Mucosa of stomach (tissue), 1 donor: Measurements from ENCODE around the gene WDR37.
"Not testable (repeated sequence)": the region's sequence is repeated elsewhere in the genome, so short reads cannot be mapped to it uniquely, and the experiment has no call there.

Experiments used
- H3K27me3 ChIP-seq: one replicate; pipeline ENCODE4 v1.7.0; 2013; ENCODE audit warnings: mild to moderate bottlenecking, low read length; ENCODE audit not compliant: control insufficient read depth, insufficient read depth
- H3K36me3 ChIP-seq: one replicate; pipeline ENCODE4 v1.7.0; 2013; ENCODE audit warnings: low read length; ENCODE audit not compliant: control insufficient read depth, insufficient read depth
- H3K4me1 ChIP-seq: one replicate; pipeline ENCODE4 v1.7.0; 2013; ENCODE audit warnings: mild to moderate bottlenecking, low read length; ENCODE audit not compliant: control insufficient read depth, insufficient read depth
- H3K4me3 ChIP-seq: one replicate; pipeline ENCODE4 v1.7.0; 2013; ENCODE audit warnings: low read length
- H3K9ac ChIP-seq: one replicate; pipeline ENCODE4 v1.7.0; 2013; ENCODE audit warnings: mild to moderate bottlenecking, low read length, moderate library complexity
- H3K9me3 ChIP-seq: one replicate; pipeline ENCODE4 v1.7.0; 2013; ENCODE audit warnings: mild to moderate bottlenecking, low read length, moderate library complexity; ENCODE audit not compliant: control insufficient read depth
- donor health status: Pancreatic carcinoma.

Gene WDR37

GRCh38 chr10:1114719-1115606, 58.8 kb downstream of the WDR37 start:
- no peaks in the 10 kb centered on the region for H3K9me3 ChIP-seq
- H3K9ac ChIP-seq = no peak overlapping the region
- no peaks in the 10 kb centered on the region for H3K4me1 ChIP-seq
- peaks cover 7% of the 10 kb centered on the region for H3K36me3 ChIP-seq
- no peaks in the 10 kb centered on the region for H3K27me3 ChIP-seq
- no peak overlapping the region for H3K4me3 ChIP-seq

GRCh38 chr10:1115607-1115955, 59.4 kb downstream of the WDR37 start:
- Histone ChIP-seq H3K27me3 (no peaks in the 10 kb centered on the region), H3K9ac (no peak overlapping the region), H3K4me1 (no peaks in the 10 kb centered on the region), H3K4me3 (no peak overlapping the region), H3K9me3 (no peaks in the 10 kb centered on the region), H3K36me3 (peaks cover 7% of the 10 kb centered on the region)

GRCh38 chr10:1116051-1116450, 59.9 kb downstream of the WDR37 start:
- Histone ChIP-seq H3K9ac (no peak overlapping the region), H3K27me3 (no peaks in the 10 kb centered on the region), H3K4me3 (no peak overlapping the region), H3K4me1 (no peaks in the 10 kb centered on the region), H3K9me3 (no peaks in the 10 kb centered on the region), H3K36me3 (peaks cover 7% of the 10 kb centered on the region)

- no peaks in the 10 kb centered on the region for H3K4me1 ChIP-seq
- H3K4me3 ChIP-seq = no peak overlapping the region
- H3K27me3 ChIP-seq = no peaks in the 10 kb centered on the region
- H3K36me3 ChIP-seq = peaks cover 7% of the 10 kb centered on the region
- H3K9ac ChIP-seq = no peak overlapping the region
- no peaks in the 10 kb centered on the region for H3K9me3 ChIP-seq
Measured at GRCh38 chr10:1116696-1117280, 60.6 kb downstream of the WDR37 start.

GRCh38 chr10:1117651-1118050, 61.5 kb downstream of the WDR37 start:
- H3K9me3 ChIP-seq = no peaks in the 10 kb centered on the region
- H3K27me3 ChIP-seq = no peaks in the 10 kb centered on the region
- H3K4me3 ChIP-seq = no peak overlapping the region
- peaks cover 7% of the 10 kb centered on the region for H3K36me3 ChIP-seq
- no peak overlapping the region for H3K9ac ChIP-seq
- no peaks in the 10 kb centered on the region for H3K4me1 ChIP-seq

GRCh38 chr10:1118318-1118717, 62.1 kb downstream of the WDR37 start:
- not testable (repeated sequence) for H3K4me1 ChIP-seq, H3K4me3 ChIP-seq, H3K9ac ChIP-seq, H3K9me3 ChIP-seq, H3K36me3 ChIP-seq, H3K27me3 ChIP-seq

GRCh38 chr10:1119027-1119426, 62.8 kb downstream of the WDR37 start:
- peaks cover 7% of the 10 kb centered on the region for H3K36me3 ChIP-seq
- H3K9ac ChIP-seq = no peak overlapping the region
- no peak overlapping the region for H3K4me3 ChIP-seq
- H3K4me1 ChIP-seq = no peaks in the 10 kb centered on the region
- no peaks in the 10 kb centered on the region for H3K27me3 ChIP-seq
- H3K9me3 ChIP-seq = no peaks in the 10 kb centered on the region

GRCh38 chr10:1119501-1119900, 63.3 kb downstream of the WDR37 start:
- Histone ChIP-seq H3K36me3 (peaks cover 5% of the 10 kb centered on the region), H3K9ac (no peak overlapping the region), H3K4me1 (no peaks in the 10 kb centered on the region), H3K27me3 (no peaks in the 10 kb centered on the region), H3K9me3 (no peaks in the 10 kb centered on the region), H3K4me3 (no peak overlapping the region)

GRCh38 chr10:1120306-1120705, 64.1 kb downstream of the WDR37 start:
- H3K4me1 ChIP-seq = no peaks in the 10 kb centered on the region
- H3K4me3 ChIP-seq = no peak overlapping the region

GRCh38 chr10:1120801-1121211, 64.6 kb downstream of the WDR37 start:
- no peak overlapping the region for H3K9ac ChIP-seq
- peaks cover 4% of the 10 kb centered on the region for H3K36me3 ChIP-seq
- no peaks in the 10 kb centered on the region for H3K27me3 ChIP-seq
- H3K4me1 ChIP-seq = no peaks in the 10 kb centered on the region
- H3K4me3 ChIP-seq = no peak overlapping the region
- no peaks in the 10 kb centered on the region for H3K9me3 ChIP-seq

More at GRCh38 chr10:1120306-1120705, 64.1 kb downstream of the WDR37 start:
- peaks cover 4% of the 10 kb centered on the region for H3K36me3 ChIP-seq
- H3K9me3 ChIP-seq = no peaks in the 10 kb centered on the region
- H3K27me3 ChIP-seq = no peaks in the 10 kb centered on the region
- no peak overlapping the region for H3K9ac ChIP-seq

- Histone ChIP-seq H3K4me3 (no peak overlapping the region), H3K9me3 (no peaks in the 10 kb centered on the region), H3K9ac (no peak overlapping the region), H3K27me3 (no peaks in the 10 kb centered on the region), H3K36me3 (peaks cover 4% of the 10 kb centered on the region), H3K4me1 (no peaks in the 10 kb centered on the region)
Measured at GRCh38 chr10:1121271-1121970, 65.2 kb downstream of the WDR37 start.

- Histone ChIP-seq H3K27me3 (no peaks in the 10 kb centered on the region), H3K9ac (no peak overlapping the region), H3K4me1 (no peaks in the 10 kb centered on the region), H3K36me3 (peaks cover 4% of the 10 kb centered on the region), H3K4me3 (no peak overlapping the region), H3K9me3 (no peaks in the 10 kb centered on the region)
Measured at GRCh38 chr10:1122349-1122748, 66.2 kb downstream of the WDR37 start.
